SK-N-SH (cell line): Measurements from ENCODE around the gene ATP2A3.

ENCODE experiments used
- RAD21 ChIP-seq: IDR thresholded peaks from 2 replicates; pipeline ENCODE4 v1.6.1; 2012; ENCODE audit warnings: mild to moderate bottlenecking, low read length
- RCOR1 ChIP-seq: fragments of 150-350 bp; IDR thresholded peaks from 2 replicates; pipeline ENCODE4 v1.6.1; 2017; ENCODE audit warnings: antibody characterized with exemption, low read length
- TF ChIP-seq, protein P1 (sequence below): fragments of 200-600 bp; sonication (generic); IDR thresholded peaks from 2 replicates; pipeline ENCODE4 v1.6.1; 2017; ENCODE audit warnings: antibody characterized with exemption, mild to moderate bottlenecking, moderate library complexity

GRCh38 chr17:4001048-4001590, 36.9 kb upstream of the ATP2A3 start:
- TF ChIP-seq, protein P1, sequence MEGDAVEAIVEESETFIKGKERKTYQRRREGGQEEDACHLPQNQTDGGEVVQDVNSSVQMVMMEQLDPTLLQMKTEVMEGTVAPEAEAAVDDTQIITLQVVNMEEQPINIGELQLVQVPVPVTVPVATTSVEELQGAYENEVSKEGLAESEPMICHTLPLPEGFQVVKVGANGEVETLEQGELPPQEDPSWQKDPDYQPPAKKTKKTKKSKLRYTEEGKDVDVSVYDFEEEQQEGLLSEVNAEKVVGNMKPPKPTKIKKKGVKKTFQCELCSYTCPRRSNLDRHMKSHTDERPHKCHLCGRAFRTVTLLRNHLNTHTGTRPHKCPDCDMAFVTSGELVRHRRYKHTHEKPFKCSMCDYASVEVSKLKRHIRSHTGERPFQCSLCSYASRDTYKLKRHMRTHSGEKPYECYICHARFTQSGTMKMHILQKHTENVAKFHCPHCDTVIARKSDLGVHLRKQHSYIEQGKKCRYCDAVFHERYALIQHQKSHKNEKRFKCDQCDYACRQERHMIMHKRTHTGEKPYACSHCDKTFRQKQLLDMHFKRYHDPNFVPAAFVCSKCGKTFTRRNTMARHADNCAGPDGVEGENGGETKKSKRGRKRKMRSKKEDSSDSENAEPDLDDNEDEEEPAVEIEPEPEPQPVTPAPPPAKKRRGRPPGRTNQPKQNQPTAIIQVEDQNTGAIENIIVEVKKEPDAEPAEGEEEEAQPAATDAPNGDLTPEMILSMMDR, result no peak
- TF ChIP-seq RAD21 (no peak), RCOR1 (no peak)
